ENCODE measurements around the gene TAGLN.

DNA sequence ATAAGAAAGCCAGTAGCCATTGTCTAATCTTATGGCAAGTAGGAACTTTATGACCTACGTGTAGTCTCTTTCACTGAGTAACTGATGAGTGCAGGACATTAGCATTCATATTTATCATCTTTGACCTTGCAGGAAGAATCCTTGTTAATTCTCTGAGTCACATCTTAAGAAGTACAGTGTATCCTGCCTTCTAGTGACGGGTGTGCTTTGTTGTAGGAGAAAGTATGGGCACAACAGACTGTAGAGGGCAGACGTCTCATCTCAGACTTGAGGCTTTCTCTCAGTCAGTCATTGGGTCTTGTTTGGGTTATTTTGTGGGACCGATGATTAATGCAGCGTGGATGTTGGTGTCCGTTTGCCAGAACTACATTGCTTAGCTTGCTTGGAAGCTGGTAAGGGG is 40.1 kb downstream of the TAGLN start:
- TF ChIP-seq, protein P1, sequence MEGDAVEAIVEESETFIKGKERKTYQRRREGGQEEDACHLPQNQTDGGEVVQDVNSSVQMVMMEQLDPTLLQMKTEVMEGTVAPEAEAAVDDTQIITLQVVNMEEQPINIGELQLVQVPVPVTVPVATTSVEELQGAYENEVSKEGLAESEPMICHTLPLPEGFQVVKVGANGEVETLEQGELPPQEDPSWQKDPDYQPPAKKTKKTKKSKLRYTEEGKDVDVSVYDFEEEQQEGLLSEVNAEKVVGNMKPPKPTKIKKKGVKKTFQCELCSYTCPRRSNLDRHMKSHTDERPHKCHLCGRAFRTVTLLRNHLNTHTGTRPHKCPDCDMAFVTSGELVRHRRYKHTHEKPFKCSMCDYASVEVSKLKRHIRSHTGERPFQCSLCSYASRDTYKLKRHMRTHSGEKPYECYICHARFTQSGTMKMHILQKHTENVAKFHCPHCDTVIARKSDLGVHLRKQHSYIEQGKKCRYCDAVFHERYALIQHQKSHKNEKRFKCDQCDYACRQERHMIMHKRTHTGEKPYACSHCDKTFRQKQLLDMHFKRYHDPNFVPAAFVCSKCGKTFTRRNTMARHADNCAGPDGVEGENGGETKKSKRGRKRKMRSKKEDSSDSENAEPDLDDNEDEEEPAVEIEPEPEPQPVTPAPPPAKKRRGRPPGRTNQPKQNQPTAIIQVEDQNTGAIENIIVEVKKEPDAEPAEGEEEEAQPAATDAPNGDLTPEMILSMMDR (IDR thresholded peaks at IDR 0.05) = no peak
- no peak for TF ChIP-seq EZH2 (IDR thresholded peaks at IDR 0.05; ENCODE audit: borderline replicate concordance, insufficient read depth, low read depth, low read length, poor library complexity, severe bottlenecking)

Data from B cell (primary cell).